ENCODE results near the gene CEP131. TPM values are rescaled to one million over a fixed set of nuclear protein-coding genes. Genes with fewer than 3 reads are reported as not detected.

Gene CEP131
- total RNA-seq, 4 donors from 2014 or later: 3.5 to 77.6 (median 9.8) TPM

- H3K36me3 ChIP-seq: peaks cover 0 to 5% (median 0%) of the 10 kb centered on the region in 3 donors
- no peak overlapping the region for H3K27ac ChIP-seq
- no peak for DNase-seq
- no peak overlapping the region for H3K4me3 ChIP-seq
- no peak for TF ChIP-seq POLR2A (IDR thresholded peaks at IDR 0.05)
- TF ChIP-seq CTCF (IDR thresholded peaks at IDR 0.05): no peak
- peaks cover 0 to 17% (median 0%) of the 10 kb centered on the region in 4 donors for H3K4me1 ChIP-seq
- no peaks in the 10 kb centered on the region for H3K9me3 ChIP-seq
- H3K27me3 ChIP-seq: no peaks in the 10 kb centered on the region
Measured at GRCh38 chr17:81246679-81247338, 24.0 kb upstream of the CEP131 start.

- Histone ChIP-seq H3K36me3 (peaks cover 0 to 5% (median 0%) of the 10 kb centered on the region in 3 donors), H3K9me3 (no peaks in the 10 kb centered on the region), H3K4me1 (peaks cover 0 to 20% (median 0%) of the 10 kb centered on the region in 4 donors), H3K27ac (no peak overlapping the region), H3K27me3 (no peaks in the 10 kb centered on the region), H3K4me3 (no peak overlapping the region)
- no peak for DNase-seq
- TF ChIP-seq POLR2A (IDR thresholded peaks at IDR 0.05) (no peak), CTCF (IDR thresholded peaks at IDR 0.05) (no peak)
Measured at GRCh38 chr17:81246343-81246670, 23.5 kb upstream of the CEP131 start.

GRCh38 chr17:81245665-81246342 lies 23.0 kb upstream of the CEP131 start:
- no peak for TF ChIP-seq CTCF (IDR thresholded peaks at IDR 0.05)
- TF ChIP-seq POLR2A (IDR thresholded peaks at IDR 0.05): no peak
- Histone ChIP-seq H3K27me3 (no peaks in the 10 kb centered on the region), H3K9me3 (no peaks in the 10 kb centered on the region), H3K27ac (no peak overlapping the region), H3K4me1 (peaks cover 0 to 16% (median 0%) of the 10 kb centered on the region in 4 donors), H3K4me3 (no peak overlapping the region), H3K36me3 (peaks cover 0 to 5% (median 0%) of the 10 kb centered on the region in 3 donors)
- DNase-seq: no peak

- DNase-seq: no peak
- no peaks in the 10 kb centered on the region for H3K9me3 ChIP-seq
- peaks cover 0 to 16% (median under 1%) of the 10 kb centered on the region in 4 donors for H3K4me1 ChIP-seq
- H3K27me3 ChIP-seq: no peaks in the 10 kb centered on the region
- no peak overlapping the region for H3K27ac ChIP-seq
- TF ChIP-seq POLR2A (IDR thresholded peaks at IDR 0.05) (no peak), CTCF (IDR thresholded peaks at IDR 0.05) (no peak)
- no peak overlapping the region for H3K4me3 ChIP-seq
- peaks cover 0 to 5% (median 0%) of the 10 kb centered on the region in 3 donors for H3K36me3 ChIP-seq
Measured at GRCh38 chr17:81245024-81245664, 22.4 kb upstream of the CEP131 start.

- no peak overlapping the region for H3K4me3 ChIP-seq
- no peaks in the 10 kb centered on the region for H3K9me3 ChIP-seq
- peaks cover 0 to 18% (median 5%) of the 10 kb centered on the region in 4 donors for H3K4me1 ChIP-seq
- DNase-seq: no peak
- H3K27ac ChIP-seq: no peak overlapping the region
- no peak for TF ChIP-seq POLR2A (IDR thresholded peaks at IDR 0.05)
- no peak for TF ChIP-seq CTCF (IDR thresholded peaks at IDR 0.05)
- H3K27me3 ChIP-seq: no peaks in the 10 kb centered on the region
- peaks cover 0 to 1% (median 0%) of the 10 kb centered on the region in 3 donors for H3K36me3 ChIP-seq
Measured at GRCh38 chr17:81244358-81245023, 21.7 kb upstream of the CEP131 start.
